HepG2 (cell line): ENCODE data around the gene CDS1. TPM values are rescaled to one million over a fixed set of nuclear protein-coding genes. Genes with fewer than 3 reads are reported as not detected.

Experiments
- CBX1 ChIP-seq: IDR thresholded peaks from one replicate; pipeline ENCODE4 v1.6.1; 2016; ENCODE audit warnings: antibody characterized with exemption, low read depth
- CEBPZ ChIP-seq: IDR thresholded peaks from 2 replicates; pipeline ENCODE4 v1.6.1; 2012; ENCODE audit warnings: low read length, improper control_type of control experiment
- CREB1 ChIP-seq, 2 experiments: fragments of 450-650 bp in 1 of 2; IDR thresholded peaks; 2 replicates each; pipeline ENCODE4 v1.6.1; 2016 to 2017; ENCODE audit warnings: control low read depth in 1 of 2, mild to moderate bottlenecking in 1 of 2, missing compliant biosample characterization in 1 of 2, missing genetic modification characterization in 1 of 2
- FIP1L1 ChIP-seq: fragments of 200-400 bp; formaldehyde crosslinking; IDR thresholded peaks from 2 replicates; pipeline ENCODE4 v1.6.1; 2018; ENCODE audit warnings: low read depth, mild to moderate bottlenecking, low read length, moderate library complexity, borderline replicate concordance; ENCODE audit not compliant: insufficient read depth
- GATAD2A ChIP-seq: IDR thresholded peaks from 2 replicates; pipeline ENCODE4 v1.6.1; 2016
- HCFC1 ChIP-seq: fragments of 150-350 bp; IDR thresholded peaks from 2 replicates; pipeline ENCODE4 v1.6.1; 2014; ENCODE audit warnings: low read depth, low read length
- KLF11 ChIP-seq: IDR thresholded peaks from 2 replicates; pipeline ENCODE4 v1.6.1; 2016; ENCODE audit warnings: missing compliant biosample characterization
- KMT2A ChIP-seq: sonication (generic); formaldehyde crosslinking; IDR thresholded peaks from 2 replicates; pipeline ENCODE4 v1.4.0; 2020; ENCODE audit warnings: missing genetic modification reagents
- MYPOP ChIP-seq: sonication (generic); formaldehyde crosslinking; IDR thresholded peaks from 2 replicates; pipeline ENCODE4 v1.8.1; 2023; ENCODE audit warnings: mild to moderate bottlenecking, moderate library complexity, missing genetic modification reagents
- PHB2 ChIP-seq: fragments of 450-650 bp; IDR thresholded peaks from 2 replicates; pipeline ENCODE4 v1.6.1; 2018; ENCODE audit not compliant: partially characterized antibody
- RFXANK ChIP-seq: IDR thresholded peaks from 2 replicates; pipeline ENCODE4 v1.6.1; 2016
- SRY ChIP-seq: sonication (generic); formaldehyde crosslinking; IDR thresholded peaks from 2 replicates; pipeline ENCODE4 v1.8.0; 2022; ENCODE audit warnings: mild to moderate bottlenecking, missing genetic modification reagents
- THAP11 ChIP-seq: IDR thresholded peaks from 2 replicates; pipeline ENCODE4 v1.6.1; 2016; ENCODE audit warnings: missing biosample characterization, missing genetic modification reagents
- THAP8 ChIP-seq: sonication (generic); formaldehyde crosslinking; IDR thresholded peaks from 2 replicates; pipeline ENCODE4 v1.5.1; 2020; ENCODE audit warnings: missing genetic modification reagents, mild to moderate bottlenecking, borderline replicate concordance
- TOE1 ChIP-seq: sonication (generic); formaldehyde crosslinking; IDR thresholded peaks from 2 replicates; pipeline ENCODE4 v1.4.0; 2020; ENCODE audit warnings: mild to moderate bottlenecking, missing genetic modification reagents
- ZBTB7A ChIP-seq: sonication (generic); formaldehyde crosslinking; IDR thresholded peaks from 2 replicates; pipeline ENCODE4 v1.8.0; 2022; ENCODE audit warnings: mild to moderate bottlenecking, missing genetic modification reagents
- ZFP82 ChIP-seq: sonication (generic); formaldehyde crosslinking; IDR thresholded peaks from 2 replicates; pipeline ENCODE4 v1.5.1; 2020; ENCODE audit warnings: mild to moderate bottlenecking, missing genetic modification reagents, borderline replicate concordance
- ZFP91 ChIP-seq: sonication (generic); formaldehyde crosslinking; IDR thresholded peaks from 2 replicates; pipeline ENCODE4 v1.9.0; 2022; ENCODE audit warnings: missing genetic modification reagents, mild to moderate bottlenecking, borderline replicate concordance
- ZIK1 ChIP-seq: sonication (generic); formaldehyde crosslinking; IDR thresholded peaks from 2 replicates; pipeline ENCODE4 v1.5.0; 2020; ENCODE audit warnings: mild to moderate bottlenecking, low read depth, missing genetic modification reagents, borderline replicate concordance
- ZNF260 ChIP-seq: sonication (generic); formaldehyde crosslinking; IDR thresholded peaks from 2 replicates; pipeline ENCODE4 v1.4.0; 2020; ENCODE audit warnings: missing genetic modification reagents, low read depth, mild to moderate bottlenecking, borderline replicate concordance
- ZNF263 ChIP-seq: sonication (generic); formaldehyde crosslinking; IDR thresholded peaks from 2 replicates; pipeline ENCODE4 v1.4.0; 2020; ENCODE audit warnings: missing genetic modification reagents
- ZNF44 ChIP-seq: sonication (generic); formaldehyde crosslinking; IDR thresholded peaks from 2 replicates; pipeline ENCODE4 v1.5.1; 2020; ENCODE audit warnings: mild to moderate bottlenecking, missing genetic modification reagents
- ZNF652 ChIP-seq: IDR thresholded peaks from 2 replicates; pipeline ENCODE4 v1.6.1; 2016; ENCODE audit warnings: low read depth, borderline replicate concordance
- ZNF674 ChIP-seq: sonication (generic); formaldehyde crosslinking; IDR thresholded peaks from 2 replicates; pipeline ENCODE4 v1.5.0; 2020; ENCODE audit warnings: low read depth, mild to moderate bottlenecking, missing genetic modification reagents
- ZNF75D ChIP-seq: sonication (generic); formaldehyde crosslinking; IDR thresholded peaks from 2 replicates; pipeline ENCODE4 v1.8.1; 2023; ENCODE audit warnings: missing genetic modification reagents, mild to moderate bottlenecking, borderline replicate concordance
- polyA plus RNA-seq, 8 experiments: library from polyadenylated mRNA; depleted of rRNA in 3 of 8; stranded (reverse) in 7 of 8; unstranded in 1 of 8; fragments of >200 nt; fragmentation: Illumina TruSeq in 4 of 8; extraction: Trizol in 4 of 8; gene quantifications; 2 replicates each; pipeline versions ENCODE4 v1.2.1 to v1.2.3, GENCODE V29; 2011 to 2016; ENCODE audit warnings: low read depth in 4 of 8, missing spikeins in 1 of 8, mixed read lengths in 1 of 8; ENCODE audit not compliant: insufficient read depth in 1 of 8
- total RNA-seq, 5 experiments: library from RNA; depleted of rRNA; stranded (reverse); fragments of >200 nt; fragmentation: Illumina TruSeq; extraction: Trizol; gene quantifications; 2 replicates each; pipeline ENCODE4 v1.2.3, GENCODE V29; 2016; ENCODE audit warnings: low read depth in 1 of 5

The CDS1 gene
- total and polyA plus RNA-seq, 2 of the 13 experiments (the other 11 are each of a cell fraction or from before 2014, with no cell fraction given) = 2.1 to 3.2 TPM

- TF ChIP-seq CEBPZ (no peak), ZNF652 (CRISPR knock-in tag) (no peak), FIP1L1 (no peak), HCFC1 (no peak), RFXANK (CRISPR knock-in tag) (no peak), KMT2A (CRISPR knock-in tag) (no peak), ZNF44 (CRISPR knock-in tag) (no peak), THAP11 (CRISPR knock-in tag) (peak; percentile 43), ZBTB7A (CRISPR knock-in tag) (no peak), ZNF674 (CRISPR knock-in tag) (0 out of 2 replicates have a peak, but pooled peaks have one; percentile 56), KLF11 (CRISPR knock-in tag) (no peak), ZNF263 (CRISPR knock-in tag) (no peak), ZFP82 (CRISPR knock-in tag) (0 out of 2 replicates have a peak, but pooled peaks have one; percentile 41), GATAD2A (CRISPR knock-in tag) (no peak), ZIK1 (CRISPR knock-in tag) (no peak), TOE1 (CRISPR knock-in tag) (no peak), ZNF260 (no peak), THAP8 (CRISPR knock-in tag) (no peak), CBX1 (no peak), ZNF75D (CRISPR knock-in tag) (no peak), PHB2 (no peak), SRY (CRISPR knock-in tag) (no peak), CREB1 (IDR thresholded peaks at IDR 0.05) (peak; percentile 88), CREB1 (CRISPR knock-in tag; IDR thresholded peaks at IDR 0.05) (peak; percentile 71), MYPOP (no peak), ZFP91 (no peak)
These were observed 482 bp upstream of the CDS1 start (continued) for GRCh38 chr4:84582302-84582987.
